Panc1 (cell line): ENCODE measurements around the gene SSPN. TPM values are rescaled to one million over a fixed set of nuclear protein-coding genes. Genes with fewer than 3 reads are reported as not detected.

Experiments
- ATAC-seq: fragments of 200-7000 bp; cut with Tn5 transposase; 2 replicates; pipeline ENCODE4 v1.9.1; 2020; ENCODE audit warnings: mild to moderate bottlenecking, moderate library complexity
- BruUV-seq: library from RNA; stranded (reverse); fragments of 400-500 nt; replicated peaks from 2 replicates; lab custom pipeline; 2021; lab: Mats Ljungman, UMichigan
- CTCF ChIA-PET: fragments of 300-600 bp; sonication (Branson Sonifier 250); formaldehyde crosslinking; loops from one replicate; lab custom pipeline; 2022; ENCODE audit warnings: antibody characterized with exemption; lab: Charles Lee
- POLR2A ChIA-PET: fragments of 300-600 bp; sonication (Branson Sonifier 250); formaldehyde crosslinking; loops from one replicate; lab custom pipeline; 2022; ENCODE audit warnings: antibody characterized with exemption; lab: Charles Lee
- DNase-seq: peaks from one replicate; pipeline ENCODE4 v3.0.0-alpha.2; 2010; ENCODE audit warnings: low read depth, low spot score
- H3K27ac ChIP-seq: 2 replicates; pipeline ENCODE4 v1.5.1; 2011; ENCODE audit warnings: mild to moderate bottlenecking, low read length, inconsistent platforms
- H3K27me3 ChIP-seq: fragments of 200-500 bp; sonication (Bioruptor generic); 2 replicates; pipeline ENCODE4 v1.6.0; 2014; ENCODE audit warnings: low read length, inconsistent platforms; ENCODE audit not compliant: control insufficient read depth, insufficient read depth
- H3K36me3 ChIP-seq: fragments of 200-500 bp; sonication (Bioruptor generic); 2 replicates; pipeline ENCODE4 v1.5.1; 2014; ENCODE audit warnings: inconsistent platforms, mild to moderate bottlenecking, low read length, moderate library complexity; ENCODE audit not compliant: control insufficient read depth, insufficient read depth
- H3K4me1 ChIP-seq: 2 replicates; pipeline ENCODE4 v1.5.1; 2011; ENCODE audit warnings: inconsistent platforms, mild to moderate bottlenecking, low read length, moderate library complexity; ENCODE audit not compliant: control insufficient read depth, insufficient read depth
- H3K4me3 ChIP-seq, 2 experiments: 2 replicates each; pipeline ENCODE4 v1.5.1; 2011 to 2012; ENCODE audit warnings: low read depth in 2 of 2, low read length in 2 of 2, mild to moderate bottlenecking in 2 of 2, inconsistent platforms in 1 of 2, moderate library complexity in 1 of 2
- H3K9me3 ChIP-seq: fragments of 200-500 bp; sonication (Bioruptor generic); 2 replicates; pipeline ENCODE4 v1.5.1; 2014; ENCODE audit warnings: low read depth, mild to moderate bottlenecking, inconsistent platforms, low read length, moderate library complexity; ENCODE audit not compliant: control insufficient read depth, insufficient read depth
- POLR2AphosphoS5 ChIP-seq: IDR thresholded peaks from 2 replicates; pipeline ENCODE4 v1.6.1; 2012; ENCODE audit warnings: mild to moderate bottlenecking, low read depth, low read length, moderate library complexity
- REST ChIP-seq, 2 experiments: IDR thresholded peaks; 2 replicates each; pipeline ENCODE4 v1.6.1; 2011 to 2012; ENCODE audit warnings: low read depth in 2 of 2, control low read depth in 1 of 2, low read length in 1 of 2, mild to moderate bottlenecking in 1 of 2, moderate library complexity in 1 of 2; ENCODE audit not compliant: insufficient read depth in 1 of 2
- SIN3A ChIP-seq: IDR thresholded peaks from 2 replicates; pipeline ENCODE4 v1.6.1; 2012; ENCODE audit warnings: low read depth, mild to moderate bottlenecking, low read length, moderate library complexity, borderline replicate concordance; ENCODE audit not compliant: insufficient read depth
- TCF7L2 ChIP-seq: IDR thresholded peaks from 2 replicates; pipeline ENCODE4 v1.6.1; 2011; ENCODE audit warnings: mild to moderate bottlenecking, low read depth, low read length, inconsistent platforms
- in situ Hi-C: cut with HindIII; loops from 2 replicates; pipeline ENCODE4 v1.10.0; 2016; ENCODE audit warnings: low sequenced_read_pairs, low pct_unique_long_range_greater_than_20kb
- intact Hi-C: fragments of 100-400 bp; cut with micrococcal nuclease; formaldehyde crosslinking; loops from one replicate; pipeline ENCODE4 v1.10.0; 2022; ENCODE audit not compliant: unreplicated experiment
- total RNA-seq: library from RNA; stranded (reverse); gene quantifications from one replicate; pipeline ENCODE4 v1.2.1, GENCODE V29; 2021; ENCODE audit not compliant: unreplicated experiment
- TF ChIP-seq, protein P1 (sequence below): fragments of 450-650 bp; IDR thresholded peaks from 2 replicates; pipeline ENCODE4 v1.5.1; 2017; ENCODE audit warnings: mild to moderate bottlenecking

Gene SSPN
- total RNA-seq, 1 experiment from 2014 or later, result 23.4 TPM

- peak overlapping the region; percentile 98 for H3K27ac ChIP-seq
- H3K9me3 ChIP-seq, result no peaks in the 10 kb centered on the region
- H3K27me3 ChIP-seq, result no peaks in the 10 kb centered on the region
- peaks cover 41% of the 10 kb centered on the region for H3K4me1 ChIP-seq
- DNase-seq, result no peak
- POLR2A ChIA-PET, result interaction anchor here (1.2 kb wide), 1 partner anchor 77 kb away, joined by 4 read pairs; no protein-coding TSS in a partner anchor
- CTCF ChIA-PET, result interaction anchor here (1.1 kb wide), 1 partner anchor 78 kb away, joined by 4 read pairs; no protein-coding TSS in a partner anchor
- in situ Hi-C loops, result no loop called here
- TF ChIP-seq, protein P1, sequence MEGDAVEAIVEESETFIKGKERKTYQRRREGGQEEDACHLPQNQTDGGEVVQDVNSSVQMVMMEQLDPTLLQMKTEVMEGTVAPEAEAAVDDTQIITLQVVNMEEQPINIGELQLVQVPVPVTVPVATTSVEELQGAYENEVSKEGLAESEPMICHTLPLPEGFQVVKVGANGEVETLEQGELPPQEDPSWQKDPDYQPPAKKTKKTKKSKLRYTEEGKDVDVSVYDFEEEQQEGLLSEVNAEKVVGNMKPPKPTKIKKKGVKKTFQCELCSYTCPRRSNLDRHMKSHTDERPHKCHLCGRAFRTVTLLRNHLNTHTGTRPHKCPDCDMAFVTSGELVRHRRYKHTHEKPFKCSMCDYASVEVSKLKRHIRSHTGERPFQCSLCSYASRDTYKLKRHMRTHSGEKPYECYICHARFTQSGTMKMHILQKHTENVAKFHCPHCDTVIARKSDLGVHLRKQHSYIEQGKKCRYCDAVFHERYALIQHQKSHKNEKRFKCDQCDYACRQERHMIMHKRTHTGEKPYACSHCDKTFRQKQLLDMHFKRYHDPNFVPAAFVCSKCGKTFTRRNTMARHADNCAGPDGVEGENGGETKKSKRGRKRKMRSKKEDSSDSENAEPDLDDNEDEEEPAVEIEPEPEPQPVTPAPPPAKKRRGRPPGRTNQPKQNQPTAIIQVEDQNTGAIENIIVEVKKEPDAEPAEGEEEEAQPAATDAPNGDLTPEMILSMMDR, result no peak
- TF ChIP-seq TCF7L2 (no peak), REST (IDR thresholded peaks at IDR 0.05; ENCODE audit: insufficient read depth in 1 of 2, low read depth in 2 of 2, low read length in 1 of 2) (no peak), POLR2AphosphoS5 (no peak), SIN3A (no peak)
- no peak overlapping the region for H3K4me3 ChIP-seq
- no peak for ATAC-seq
- H3K36me3 ChIP-seq, result no peaks in the 10 kb centered on the region
- intact Hi-C loops, result loop anchor here (5.0 kb wide), 1 partner anchor 74 kb away; no protein-coding TSS in a partner anchor
- BruUV-seq, result no TSS peak
Observed at GRCh38 chr12:26197832-26198231, 2.5 kb downstream of the SSPN start.

DNA sequence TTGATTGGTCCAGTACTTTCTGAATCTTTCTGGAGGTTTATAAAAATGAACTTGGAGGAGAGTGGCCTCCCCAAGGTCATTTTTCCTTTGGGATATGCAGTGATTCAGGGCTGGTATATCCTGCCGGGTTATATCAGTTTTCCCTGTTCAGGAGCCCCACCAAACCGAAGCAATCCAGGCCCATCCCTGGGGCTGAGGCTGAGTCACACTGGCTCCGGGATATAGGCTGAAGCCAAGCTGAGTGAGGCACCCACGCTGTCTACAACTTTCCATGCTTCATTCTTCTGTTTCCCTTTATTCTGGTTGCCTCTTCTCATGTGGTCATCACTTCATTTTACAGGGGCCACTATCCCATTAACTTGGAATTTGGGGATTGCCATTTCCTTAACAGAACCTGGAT, 3.4 kb downstream of the SSPN start:
- in situ Hi-C loops (no loop called here), intact Hi-C loops (loop anchor here (5.0 kb wide), 1 partner anchor 74 kb away; no protein-coding TSS in a partner anchor)
- BruUV-seq, result no TSS peak
- ChIA-PET POLR2A (no interaction called here), CTCF (no interaction called here)
- DNase-seq (no peak), ATAC-seq (peak; percentile 47; the same call in 1 of the 2 replicates)
- Histone ChIP-seq H3K36me3 (no peaks in the 10 kb centered on the region), H3K4me3 (no peak overlapping the region), H3K27ac (peak overlapping the region; percentile 98), H3K9me3 (no peaks in the 10 kb centered on the region), H3K27me3 (no peaks in the 10 kb centered on the region), H3K4me1 (peaks cover 41% of the 10 kb centered on the region)
- no peak for TF ChIP-seq REST (IDR thresholded peaks at IDR 0.05; ENCODE audit: insufficient read depth in 1 of 2, low read depth in 2 of 2, low read length in 1 of 2)
- TF ChIP-seq, protein P1, result no peak
- TF ChIP-seq TCF7L2, result no peak
- no peak for TF ChIP-seq POLR2AphosphoS5
- no peak for TF ChIP-seq SIN3A
